NCI-H128 (cell line): ENCODE data around the gene WDR91.

Experiments
- DNase-seq: peaks from one replicate; lab custom pipeline; 2025; ENCODE audit not compliant: unreplicated experiment; lab: John Stamatoyannopoulos, UW

Gene WDR91

GRCh38 chr7:135199439-135199838 lies 11.9 kb downstream of the WDR91 start:
- no peak for DNase-seq

- no peak for DNase-seq
These were observed 13.2 kb downstream of the WDR91 start for GRCh38 chr7:135197906-135198655.

DNA sequence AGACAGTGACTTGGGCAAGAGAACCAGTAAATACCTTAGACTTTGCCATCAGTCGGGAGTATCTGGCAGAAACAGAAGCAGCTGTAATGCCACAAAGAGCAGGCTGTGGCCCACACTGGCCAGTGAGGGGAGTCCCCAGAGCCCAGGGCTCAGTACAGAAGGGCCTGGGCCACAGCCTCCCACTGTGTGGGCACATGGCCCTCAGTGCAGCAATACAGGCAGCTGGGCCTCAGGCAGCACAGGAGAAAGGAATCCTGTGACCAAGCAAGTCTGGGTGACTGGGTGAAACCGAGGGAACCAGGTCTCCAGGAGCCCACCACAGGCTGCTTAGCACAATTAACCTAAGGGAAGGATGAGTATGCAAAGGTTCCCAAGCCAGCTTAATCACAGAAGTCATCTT lies 14.0 kb downstream of the WDR91 start:
- no peak for DNase-seq

DNA sequence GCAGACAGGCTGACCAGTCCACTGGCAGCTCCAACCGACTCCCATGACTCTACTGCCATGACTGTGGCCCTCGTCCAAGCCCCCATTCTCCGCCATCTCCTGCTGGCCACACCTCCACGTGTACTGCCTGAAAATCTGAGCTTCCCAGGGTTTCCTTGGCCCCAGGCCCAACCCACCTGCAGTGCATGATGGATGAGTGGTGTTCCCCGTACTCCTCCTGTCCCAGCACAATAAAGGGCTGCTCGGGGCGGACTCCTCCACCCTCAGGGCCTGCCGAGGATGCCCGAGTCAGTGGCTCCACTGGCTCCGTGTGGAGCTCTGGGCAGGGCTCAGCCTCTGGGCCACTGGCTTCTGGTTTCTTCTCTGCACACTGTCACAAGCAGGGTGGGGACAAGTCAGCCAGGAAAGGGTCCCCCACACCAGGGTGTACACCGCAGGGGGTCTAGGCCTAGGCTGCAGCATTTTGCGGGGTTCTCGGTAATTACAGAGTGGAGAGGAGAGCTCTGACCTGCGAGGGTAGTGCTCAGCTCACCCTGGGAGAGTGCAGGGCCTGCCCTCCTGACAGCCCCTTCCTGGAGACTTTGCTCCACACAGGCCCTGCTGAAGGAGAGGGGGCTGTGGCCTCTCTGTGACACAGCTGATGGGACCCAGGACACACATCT lies 15.2 kb downstream of the WDR91 start:
- no peak for DNase-seq

DNA sequence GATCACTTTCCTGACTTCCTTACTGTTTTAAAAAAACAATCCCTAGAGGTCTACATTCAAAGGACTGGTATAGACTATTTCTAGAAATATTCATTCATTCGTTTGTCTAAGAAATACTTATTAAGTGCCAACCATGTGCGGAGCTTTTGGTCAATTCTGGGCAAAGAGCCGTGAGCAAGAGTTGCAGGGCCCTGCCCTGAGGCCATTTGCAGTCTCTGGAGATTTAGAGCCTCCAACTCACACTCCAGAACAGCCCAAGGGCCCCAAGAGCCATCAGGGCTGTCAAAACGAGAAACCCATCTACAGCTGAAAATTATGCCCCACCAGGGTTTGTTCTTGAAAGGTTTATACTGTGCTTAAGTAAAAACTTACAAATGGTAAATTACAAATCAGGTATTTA lies 16.2 kb downstream of the WDR91 start:
- DNase-seq: no peak

DNA sequence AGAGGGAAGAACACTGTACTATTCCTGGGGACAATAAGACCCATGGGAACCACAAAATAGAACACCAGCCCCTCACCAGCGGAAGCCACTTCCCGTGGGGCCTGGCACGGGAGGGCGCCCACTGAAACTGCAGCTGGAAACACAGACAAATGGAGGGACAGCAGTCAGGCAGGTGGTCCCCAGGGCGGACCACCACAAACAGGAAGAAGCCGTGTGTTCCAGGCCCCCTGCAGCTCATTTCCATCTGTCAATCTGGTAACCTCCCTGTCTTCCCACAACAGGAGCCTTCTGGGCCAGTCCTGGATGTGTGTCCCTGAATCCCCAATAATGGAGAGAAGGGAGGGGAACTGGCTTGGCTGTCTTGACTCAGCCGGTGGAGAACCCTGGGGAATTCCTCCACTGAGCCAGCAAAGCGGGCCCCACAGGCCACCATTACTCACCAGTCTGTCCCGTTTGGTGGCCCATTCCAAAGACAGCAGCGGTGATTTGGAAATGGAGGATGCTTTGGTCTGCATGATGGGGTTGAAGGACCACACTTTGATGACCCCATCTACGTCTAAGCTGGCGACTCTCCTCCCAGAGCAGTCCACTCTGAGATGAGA lies 16.7 kb downstream of the WDR91 start:
- no peak for DNase-seq

DNA sequence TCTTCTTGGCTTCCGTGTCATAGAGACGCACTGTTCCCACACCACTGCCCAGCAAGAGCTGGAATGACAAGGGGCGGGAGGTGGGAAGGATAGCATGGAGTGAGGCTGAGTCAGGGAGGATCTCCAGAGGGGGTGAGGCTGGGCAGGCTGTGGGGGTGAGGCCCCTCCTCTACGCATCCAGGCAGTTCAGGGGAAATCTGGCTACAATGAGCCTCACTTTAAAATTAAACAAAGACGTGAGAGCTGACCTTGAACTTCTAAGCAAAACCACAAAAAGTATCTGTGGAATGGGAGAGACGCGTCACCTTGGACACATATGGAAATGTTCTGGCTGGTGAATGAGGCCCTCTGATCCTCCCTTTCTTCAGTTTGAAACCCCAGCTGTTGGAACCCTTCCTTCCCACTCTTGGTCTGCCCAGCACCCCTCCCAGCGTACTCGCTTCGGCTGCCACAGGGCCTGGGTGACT lies 17.7 kb downstream of the WDR91 start:
- no peak for DNase-seq

DNA sequence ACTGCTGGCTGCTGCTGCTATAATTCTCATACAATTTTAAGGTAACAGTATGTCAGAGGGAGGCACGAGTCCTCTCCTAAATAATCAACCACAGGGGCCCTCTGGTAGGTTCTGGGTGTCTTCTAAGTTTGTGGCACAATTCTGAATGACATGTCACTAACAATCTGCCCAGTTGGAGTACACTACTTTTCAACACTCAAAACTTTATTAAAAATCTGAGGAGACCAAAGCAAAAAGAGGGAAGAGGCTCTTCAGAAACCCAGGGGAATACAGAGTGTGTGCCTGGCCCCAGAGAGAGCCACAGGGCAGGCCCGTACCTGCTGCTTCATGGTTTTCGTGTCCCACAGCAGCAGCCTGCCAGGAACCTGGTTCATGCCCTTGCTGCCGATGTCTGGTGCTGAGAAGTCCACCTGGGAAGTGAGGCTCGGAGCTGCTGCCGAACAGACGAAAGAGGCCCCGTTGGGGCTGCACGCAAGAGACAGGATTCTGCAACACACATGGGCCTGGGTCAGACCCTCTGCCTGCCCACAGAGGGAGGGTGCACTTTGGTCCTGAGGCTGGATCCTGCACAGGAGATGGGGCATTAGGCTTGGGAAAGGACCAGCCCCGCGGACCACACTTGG lies 18.3 kb downstream of the WDR91 start:
- DNase-seq: no peak

DNA sequence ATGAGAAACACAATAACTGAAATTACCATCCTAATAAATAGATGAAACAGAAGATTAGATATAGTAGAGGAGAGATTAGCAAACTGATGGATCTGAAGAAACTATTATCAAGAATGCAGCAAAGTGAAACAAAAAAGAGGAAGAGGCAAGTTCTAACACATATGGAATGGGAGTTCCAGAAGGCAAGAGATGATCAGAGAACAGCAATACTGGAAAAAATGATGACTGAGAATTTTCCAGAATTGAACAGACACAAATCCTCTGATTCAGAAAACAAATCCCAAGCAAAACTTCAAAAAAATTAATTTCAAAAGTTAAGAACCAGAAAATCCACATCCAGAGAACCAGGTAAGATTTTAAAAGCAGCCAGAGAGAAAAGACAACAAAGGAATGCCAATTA lies 20.6 kb downstream of the WDR91 start:
- DNase-seq: no peak

- no peak for DNase-seq
These were observed 21.4 kb downstream of the WDR91 start for GRCh38 chr7:135189961-135190360.

- DNase-seq: no peak
These were observed 22.1 kb downstream of the WDR91 start for GRCh38 chr7:135189221-135189662.

GRCh38 chr7:135188298-135188984 lies 22.9 kb downstream of the WDR91 start:
- no peak for DNase-seq

DNA sequence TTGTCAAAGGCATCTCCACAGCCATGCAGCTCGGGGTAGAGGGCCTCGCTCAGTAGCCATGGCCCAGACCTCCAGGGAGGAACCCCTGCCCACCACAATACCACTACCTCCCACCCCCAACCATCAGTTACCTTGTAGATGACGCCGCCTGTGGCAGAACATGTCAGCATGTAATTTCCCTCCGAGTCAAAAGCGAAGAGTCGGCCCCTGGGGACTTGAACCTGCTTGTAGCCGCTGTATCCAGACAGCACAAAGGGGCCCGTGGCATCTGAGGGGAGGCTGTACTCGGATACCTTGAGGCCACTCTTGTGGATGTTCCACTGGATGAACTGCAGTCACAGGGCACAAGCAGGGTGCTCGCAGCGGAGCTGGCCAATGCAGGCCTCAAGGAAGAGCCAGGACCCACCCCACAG lies 24.5 kb downstream of the WDR91 start:
- no peak for DNase-seq

DNA sequence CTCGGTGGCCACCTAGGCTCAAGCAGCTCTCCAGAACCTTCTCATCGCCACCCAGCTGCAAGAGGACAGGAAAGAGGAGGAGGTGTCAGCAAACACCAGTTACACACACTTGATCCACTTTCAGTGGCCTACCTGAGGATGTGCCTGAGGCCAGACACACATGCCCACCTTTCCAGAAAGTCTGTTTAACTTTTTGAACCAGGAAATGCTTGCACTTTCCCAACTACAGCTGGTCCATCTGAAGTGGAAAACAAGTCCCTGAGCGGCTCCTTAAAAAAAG lies 25.1 kb downstream of the WDR91 start:
- no peak for DNase-seq

DNA sequence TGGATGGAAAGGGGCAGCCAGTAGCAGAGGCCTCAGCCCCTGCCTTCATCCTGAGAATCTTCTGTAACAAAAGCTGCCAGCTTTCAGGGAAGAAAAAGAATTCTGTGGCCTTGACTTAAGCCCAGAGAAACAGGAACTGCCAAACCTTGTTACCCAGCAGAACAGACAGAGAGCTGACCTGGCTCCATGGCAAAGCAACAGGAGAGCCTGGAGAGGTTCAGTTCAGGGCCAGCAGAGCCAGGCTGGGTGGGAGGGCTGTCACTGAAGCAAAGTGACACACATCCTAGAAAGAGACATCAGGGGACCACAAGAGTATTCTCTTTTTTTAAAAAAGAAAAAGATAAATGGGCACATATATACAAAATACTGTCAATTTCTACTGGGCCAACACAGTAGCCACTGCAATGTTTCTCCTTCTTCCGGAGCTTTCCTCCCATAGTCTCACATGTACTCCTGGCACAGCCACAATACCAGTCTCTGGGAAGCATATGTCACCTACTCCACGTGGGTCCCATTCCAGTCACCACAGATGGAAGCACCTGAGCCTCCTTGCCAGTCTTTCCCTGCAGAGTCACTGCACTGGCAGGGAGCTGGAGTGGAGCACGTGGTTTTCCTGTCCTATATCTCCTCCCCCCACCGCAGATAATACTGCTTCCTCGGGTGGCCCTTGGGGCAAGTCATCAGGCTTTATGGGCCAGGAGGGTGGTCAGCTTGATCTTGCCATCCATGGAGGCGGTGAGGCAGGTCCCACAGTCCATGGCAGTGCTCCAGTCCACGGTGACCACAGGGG lies 25.7 kb downstream of the WDR91 start:
- DNase-seq: no peak

GRCh38 chr7:135184254-135184841 lies 27.0 kb downstream of the WDR91 start:
- DNase-seq: no peak

DNA sequence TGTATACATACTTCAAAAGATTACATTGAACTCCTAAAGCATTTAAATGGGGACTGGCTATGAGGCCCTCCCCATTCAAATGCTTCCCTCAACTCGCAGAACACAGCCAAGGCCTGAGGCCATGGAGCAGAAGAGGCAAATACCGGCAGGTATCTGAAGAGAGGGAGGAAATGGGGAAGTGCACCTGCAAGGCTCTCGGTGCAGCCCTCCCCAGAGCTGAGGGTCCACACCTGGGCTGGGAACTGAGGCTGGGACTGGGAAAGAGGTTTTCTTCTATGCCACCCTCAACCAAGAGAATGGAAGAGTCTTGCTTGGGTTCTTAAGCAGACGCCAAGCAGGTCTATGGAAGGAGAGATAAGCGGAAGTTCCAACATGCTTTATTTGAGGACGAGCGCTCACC lies 27.8 kb downstream of the WDR91 start:
- DNase-seq: no peak

DNA sequence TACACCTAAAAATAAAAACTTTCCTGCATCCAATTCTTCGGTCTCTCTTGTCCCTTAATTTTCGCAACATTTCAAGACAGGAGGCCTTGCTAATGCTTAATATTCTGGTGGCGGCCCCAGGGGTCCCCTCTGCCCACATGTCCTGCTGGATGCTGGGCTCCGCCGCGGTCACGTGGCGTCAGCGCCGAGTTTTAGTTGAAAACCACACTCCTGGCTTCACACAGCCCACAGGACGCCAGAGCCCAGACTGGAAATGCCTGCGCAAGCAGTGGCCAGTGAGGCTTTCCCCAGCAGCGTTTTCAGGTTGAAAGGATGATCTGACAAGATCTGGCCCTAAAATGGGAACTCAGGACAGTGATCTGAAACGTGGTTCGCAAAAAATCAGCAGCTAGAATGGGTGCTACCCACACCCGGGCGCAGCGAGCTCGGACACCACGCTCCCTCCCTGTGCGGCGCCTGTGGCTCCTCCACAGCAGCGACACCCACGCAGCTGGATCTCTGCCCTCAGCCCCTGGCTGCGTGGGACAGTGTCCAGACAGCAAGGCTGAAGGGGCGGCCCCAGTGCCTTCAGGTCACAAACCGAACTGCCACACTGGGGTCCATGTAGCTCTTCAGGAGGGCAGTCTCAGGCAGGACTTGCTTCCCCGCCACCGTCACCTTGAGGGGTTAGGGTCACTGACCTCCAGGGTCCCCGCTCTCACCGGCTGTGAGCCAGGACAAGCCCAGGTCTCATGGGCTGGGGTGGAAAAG lies 29.2 kb downstream of the WDR91 start:
- no peak for DNase-seq

DNA sequence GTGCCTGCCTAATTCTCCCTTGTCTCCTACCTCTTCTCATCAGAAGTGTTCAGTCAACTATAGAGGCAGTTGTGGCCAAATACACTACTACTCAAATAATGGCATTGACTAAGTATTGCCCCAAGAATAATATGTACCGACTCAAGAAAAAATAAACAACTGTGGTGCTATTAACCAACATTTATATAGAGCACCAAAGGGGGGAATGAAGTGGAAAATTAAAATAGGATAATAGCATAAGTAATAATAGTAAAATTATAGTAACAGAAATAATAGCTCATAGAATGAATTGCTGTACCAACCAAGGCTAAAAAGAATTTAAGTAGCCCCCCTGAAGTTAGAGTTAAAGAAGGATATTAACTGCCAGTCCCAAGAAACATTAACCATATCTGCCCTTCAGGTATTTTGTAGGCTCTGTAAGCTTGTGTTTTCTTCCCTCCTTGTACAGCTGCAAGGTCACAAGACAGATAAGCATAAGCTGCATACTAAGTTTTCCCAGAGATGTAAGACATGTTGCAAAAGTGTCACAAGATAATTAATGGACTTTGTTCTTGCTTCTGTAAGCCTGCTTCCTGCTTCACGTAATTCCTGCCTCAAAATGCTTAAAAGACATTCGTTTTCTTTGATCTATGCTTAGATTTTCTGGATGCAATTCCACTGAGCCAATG lies 29.9 kb downstream of the WDR91 start:
- no peak for DNase-seq
